ENCODE measurements around the gene ZC3H11A. TPM values are rescaled to one million over a fixed set of nuclear protein-coding genes. Genes with fewer than 3 reads are reported as not detected.

Gene ZC3H11A
- total RNA-seq, 3 donors from 2014 or later (not counting 1 experiment from before 2014, with no cell fraction given): 71.1 to 79.9 (median 78.2) TPM

- no peak overlapping the region for H3K27ac ChIP-seq (ENCODE audit: low read length)
- Mint-ChIP-seq H3K36me3 (peaks cover 7% of the 10 kb centered on the region), H3K4me3 (peak overlapping the region; percentile 98), H3K27me3 (ENCODE audit: low read depth in 2 of 2) (no peaks in the 10 kb centered on the region), H3K4me1 (peaks cover 49 to 52% of the 10 kb centered on the region in 2 donors), H3K27ac (peak overlapping the region; percentile 97 to 98), H3K9me3 (no peaks in the 10 kb centered on the region)
- no peaks in the 10 kb centered on the region for H3K9me3 ChIP-seq (ENCODE audit: control insufficient read depth, insufficient read depth, low read length)
- peaks cover 7% of the 10 kb centered on the region for H3K36me3 ChIP-seq (ENCODE audit: control insufficient read depth, insufficient read depth, low read length)
- no peak for TF ChIP-seq CTCF (IDR thresholded peaks at IDR 0.05)
- no peak for ATAC-seq
- intact Hi-C loops (cut with micrococcal nuclease): loop anchor here (5.0 kb wide), 1 partner anchor 35 kb away; no protein-coding TSS in a partner anchor
- no peak overlapping the region for H3K4me3 ChIP-seq (ENCODE audit: low read length)
- H3K27me3 ChIP-seq (ENCODE audit: control insufficient read depth, insufficient read depth, low read length): no peaks in the 10 kb centered on the region
- H3K4me1 ChIP-seq (ENCODE audit: control insufficient read depth, insufficient read depth, low read length): peaks cover 8% of the 10 kb centered on the region
- no peak for DNase-seq
- WGBS (ENCODE audit: insufficient coverage): 95% methylated on average over 2 of the region's 2 CpGs
These were observed 1.8 kb downstream of the ZC3H11A start for GRCh38 chr1:203797216-203797615.

- Histone ChIP-seq H3K27ac (ENCODE audit: low read length) (no peak overlapping the region), H3K36me3 (ENCODE audit: control insufficient read depth, insufficient read depth, low read length) (peaks cover 9% of the 10 kb centered on the region), H3K4me1 (ENCODE audit: control insufficient read depth, insufficient read depth, low read length) (peaks cover 8% of the 10 kb centered on the region), H3K27me3 (ENCODE audit: control insufficient read depth, insufficient read depth, low read length) (no peaks in the 10 kb centered on the region), H3K4me3 (ENCODE audit: low read length) (no peak overlapping the region), H3K9me3 (ENCODE audit: control insufficient read depth, insufficient read depth, low read length) (no peaks in the 10 kb centered on the region)
- Mint-ChIP-seq H3K4me3 (no peak overlapping the region), H3K4me1 (peaks cover 52 to 55% of the 10 kb centered on the region in 2 donors), H3K9me3 (no peaks in the 10 kb centered on the region), H3K27ac (peak overlapping the region; percentile 97 to 98), H3K27me3 (ENCODE audit: low read depth in 2 of 2) (no peaks in the 10 kb centered on the region), H3K36me3 (peaks cover 7% of the 10 kb centered on the region)
- 96% methylated on average over 2 of the region's 6 CpGs for WGBS (ENCODE audit: insufficient coverage)
- no peak for ATAC-seq
- intact Hi-C loops (cut with micrococcal nuclease): loop anchor here (5.0 kb wide), 1 partner anchor 36 kb away; no protein-coding TSS in a partner anchor
- DNase-seq: no peak
- TF ChIP-seq CTCF (IDR thresholded peaks at IDR 0.05): no peak
These were observed 2.7 kb downstream of the ZC3H11A start for GRCh38 chr1:203797948-203798655.

- peaks cover 7% of the 10 kb centered on the region for H3K36me3 Mint-ChIP-seq
These were observed 3.7 kb downstream of the ZC3H11A start for GRCh38 chr1:203799157-203799556.

More at GRCh38 chr1:203799157-203799556, 3.7 kb downstream of the ZC3H11A start:
- Histone ChIP-seq H3K9me3 (ENCODE audit: control insufficient read depth, insufficient read depth, low read length) (no peaks in the 10 kb centered on the region), H3K4me3 (ENCODE audit: low read length) (no peak overlapping the region), H3K4me1 (ENCODE audit: control insufficient read depth, insufficient read depth, low read length) (peaks cover 12% of the 10 kb centered on the region), H3K36me3 (ENCODE audit: control insufficient read depth, insufficient read depth, low read length) (peaks cover 12% of the 10 kb centered on the region), H3K27me3 (ENCODE audit: control insufficient read depth, insufficient read depth, low read length) (no peaks in the 10 kb centered on the region), H3K27ac (ENCODE audit: low read length) (no peak overlapping the region)
- ATAC-seq: no peak
- DNase-seq: no peak
- H3K27me3 Mint-ChIP-seq (ENCODE audit: low read depth in 2 of 2): no peaks in the 10 kb centered on the region
- H3K9me3 Mint-ChIP-seq: no peaks in the 10 kb centered on the region
- intact Hi-C loops (cut with micrococcal nuclease): loop anchor here (5.0 kb wide), 1 partner anchor 37 kb away; no protein-coding TSS in a partner anchor
- H3K27ac Mint-ChIP-seq: no peak overlapping the region
- peaks cover 60 to 63% of the 10 kb centered on the region in 2 donors for H3K4me1 Mint-ChIP-seq
- TF ChIP-seq CTCF (IDR thresholded peaks at IDR 0.05): no peak
- 99% methylated on average over 4 of the region's 4 CpGs for WGBS (ENCODE audit: insufficient coverage)
- H3K4me3 Mint-ChIP-seq: no peak overlapping the region

All from natural killer cell (primary cell).